Lung (tissue), 12 donors: ENCODE measurements around the gene POMT2. TPM values are rescaled to one million over a fixed set of nuclear protein-coding genes. Genes with fewer than 3 reads are reported as not detected.

Source experiments
- ATAC-seq: fragments of 200-7000 bp; cut with Tn5 transposase; one replicate; pipeline ENCODE4 v1.9.1; 2020; ENCODE audit warnings: moderate number of reproducible peaks; ENCODE audit not compliant: insufficient read depth, low FRiP score
- DNase-seq, 3 donors: peaks; one replicate each; pipeline ENCODE4 v3.0.0-alpha.2; 2013 to 2017
- H3K27ac ChIP-seq, 2 donors: one replicate each; pipeline ENCODE4 v1.5.1; 2013; ENCODE audit warnings: mild to moderate bottlenecking in 2 of 2, moderate library complexity in 2 of 2, control low read depth in 1 of 2, inconsistent platforms in 1 of 2, low read depth in 1 of 2, low read length in 1 of 2
- H3K27me3 ChIP-seq, 3 donors: one replicate each; pipeline ENCODE4 v1.5.1; 2013; ENCODE audit warnings: low read length in 2 of 3; ENCODE audit not compliant: control insufficient read depth in 3 of 3, insufficient read depth in 3 of 3
- H3K36me3 ChIP-seq, 4 donors: one replicate each; pipeline ENCODE4 v1.5.1; 2013; ENCODE audit warnings: low read length in 4 of 4, mild to moderate bottlenecking in 1 of 4, moderate library complexity in 1 of 4; ENCODE audit not compliant: control insufficient read depth in 4 of 4, insufficient read depth in 4 of 4
- H3K4me1 ChIP-seq, 5 donors: one replicate each; pipeline ENCODE4 v1.5.1; 2013; ENCODE audit warnings: low read length in 5 of 5, mild to moderate bottlenecking in 2 of 5, moderate library complexity in 1 of 5; ENCODE audit not compliant: control insufficient read depth in 5 of 5, insufficient read depth in 5 of 5
- H3K4me3 ChIP-seq: one replicate; pipeline ENCODE4 v1.5.1; 2013; ENCODE audit warnings: mild to moderate bottlenecking, control low read depth, moderate library complexity
- H3K9ac ChIP-seq, 2 donors: one replicate each; pipeline ENCODE4 v1.5.1; 2013; ENCODE audit warnings: low read length in 2 of 2, control low read depth in 1 of 2; ENCODE audit not compliant: insufficient read depth in 1 of 2
- H3K9me3 ChIP-seq, 4 donors: one replicate each; pipeline ENCODE4 v1.5.1; 2013; ENCODE audit warnings: low read length in 3 of 4, mild to moderate bottlenecking in 1 of 4, moderate library complexity in 1 of 4; ENCODE audit not compliant: control insufficient read depth in 4 of 4, insufficient read depth in 3 of 4
- WGBS, 2 donors: extraction: QIAGEN DNeasy Blood & Tissue Kit; methylation state at CpG; one replicate each; pipeline ENCODE4 v1.1.7; 2013; 5-methylcytosine and 5-hydroxymethylcytosine counted together
- polyA plus RNA-seq, 2 donors: library from polyadenylated mRNA; stranded (reverse); fragments of 200-250 nt; gene quantifications; one replicate each; pipeline ENCODE4 v1.2.1, GENCODE V29; 2013
- total RNA-seq, 2 donors: library from RNA; depleted of rRNA in 1 of 2; stranded (reverse); fragments of >200 nt in 1 of 2; gene quantifications; one replicate each; pipeline ENCODE4 v1.2.1, GENCODE V29; 2014 to 2021
- TF ChIP-seq, protein P1 (sequence below): IDR thresholded peaks from 2 replicates; pipeline ENCODE4 v1.5.1; 2012; ENCODE audit warnings: mild to moderate bottlenecking; ENCODE audit errors: control extremely low read depth, extremely low read depth
- donor health status: control.
- donor health status: control.
- donor health status: Bipolar disorder and iron deficiency.
- donor health status: healthy.
- donor health status: DM: yes; HTN: yes; CAD: no.

The POMT2 gene
- total and polyA plus RNA-seq, 4 donors: 10.0 to 43.1 (median 14.2) TPM

DNA sequence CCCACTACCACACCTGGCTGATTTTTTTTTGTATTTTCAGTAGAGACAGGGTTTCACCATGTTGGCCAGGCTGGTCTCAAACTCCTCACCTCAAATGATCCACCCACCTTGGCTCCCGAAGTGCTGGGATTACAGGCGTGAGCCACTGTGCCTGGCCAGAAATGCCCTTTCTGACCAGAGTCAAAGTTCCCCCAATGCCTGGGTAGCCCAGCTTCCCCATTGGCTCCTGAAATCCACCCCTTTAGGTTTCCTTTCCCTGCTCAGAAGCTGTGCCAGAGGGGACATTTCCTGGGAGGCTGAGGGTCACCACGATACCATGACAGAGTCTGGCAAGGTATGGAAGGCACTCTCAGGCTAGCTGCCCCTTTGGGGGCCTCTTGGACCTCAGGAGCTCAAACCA, 3.6 kb upstream of the POMT2 start:
- Histone ChIP-seq H3K4me1 (peaks cover 0 to 16% (median 6%) of the 10 kb centered on the region in 5 donors), H3K27me3 (no peaks in the 10 kb centered on the region), H3K36me3 (peaks cover 0 to 2% (median under 1%) of the 10 kb centered on the region in 4 donors), H3K9me3 (no peaks in the 10 kb centered on the region), H3K27ac (no peak overlapping the region), H3K9ac (no peak overlapping the region), H3K4me3 (no peak overlapping the region)
- TF ChIP-seq, protein P1, sequence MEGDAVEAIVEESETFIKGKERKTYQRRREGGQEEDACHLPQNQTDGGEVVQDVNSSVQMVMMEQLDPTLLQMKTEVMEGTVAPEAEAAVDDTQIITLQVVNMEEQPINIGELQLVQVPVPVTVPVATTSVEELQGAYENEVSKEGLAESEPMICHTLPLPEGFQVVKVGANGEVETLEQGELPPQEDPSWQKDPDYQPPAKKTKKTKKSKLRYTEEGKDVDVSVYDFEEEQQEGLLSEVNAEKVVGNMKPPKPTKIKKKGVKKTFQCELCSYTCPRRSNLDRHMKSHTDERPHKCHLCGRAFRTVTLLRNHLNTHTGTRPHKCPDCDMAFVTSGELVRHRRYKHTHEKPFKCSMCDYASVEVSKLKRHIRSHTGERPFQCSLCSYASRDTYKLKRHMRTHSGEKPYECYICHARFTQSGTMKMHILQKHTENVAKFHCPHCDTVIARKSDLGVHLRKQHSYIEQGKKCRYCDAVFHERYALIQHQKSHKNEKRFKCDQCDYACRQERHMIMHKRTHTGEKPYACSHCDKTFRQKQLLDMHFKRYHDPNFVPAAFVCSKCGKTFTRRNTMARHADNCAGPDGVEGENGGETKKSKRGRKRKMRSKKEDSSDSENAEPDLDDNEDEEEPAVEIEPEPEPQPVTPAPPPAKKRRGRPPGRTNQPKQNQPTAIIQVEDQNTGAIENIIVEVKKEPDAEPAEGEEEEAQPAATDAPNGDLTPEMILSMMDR: no peak
- ATAC-seq (no peak), DNase-seq (no peak)
- WGBS, 2 donors: 96 to 97% methylated on average over 3 of the region's 3 CpGs

DNA sequence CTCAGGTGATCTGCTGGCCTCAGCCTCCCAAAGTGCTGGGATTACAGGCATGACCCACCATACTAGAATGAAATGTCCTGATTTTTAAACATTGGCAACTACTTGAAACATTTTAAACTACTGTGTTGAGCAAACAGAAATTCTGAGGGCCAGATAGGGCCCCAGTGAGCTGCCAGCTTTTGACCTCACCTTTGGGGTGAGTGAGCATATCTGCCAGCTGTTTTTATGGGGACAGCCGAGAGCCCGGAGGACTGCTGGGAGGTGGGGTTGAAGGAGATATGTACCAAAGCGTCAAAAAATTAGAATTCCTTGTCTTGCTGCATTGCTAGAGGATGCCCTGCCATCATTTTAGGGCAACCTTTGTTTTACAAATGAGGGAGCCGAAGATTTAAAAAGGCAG, 2.9 kb upstream of the POMT2 start:
- Histone ChIP-seq H3K4me1 (peaks cover 0 to 20% (median 7%) of the 10 kb centered on the region in 5 donors), H3K27me3 (no peaks in the 10 kb centered on the region), H3K4me3 (no peak overlapping the region), H3K9ac (no peak overlapping the region), H3K36me3 (peaks cover 0 to 2% (median under 1%) of the 10 kb centered on the region in 4 donors), H3K9me3 (no peaks in the 10 kb centered on the region), H3K27ac (no peak overlapping the region)
- TF ChIP-seq, protein P1: no peak
- 97% methylated on average over 4 of the region's 4 CpGs for WGBS, 2 donors
- no peak for DNase-seq
- no peak for ATAC-seq

DNA sequence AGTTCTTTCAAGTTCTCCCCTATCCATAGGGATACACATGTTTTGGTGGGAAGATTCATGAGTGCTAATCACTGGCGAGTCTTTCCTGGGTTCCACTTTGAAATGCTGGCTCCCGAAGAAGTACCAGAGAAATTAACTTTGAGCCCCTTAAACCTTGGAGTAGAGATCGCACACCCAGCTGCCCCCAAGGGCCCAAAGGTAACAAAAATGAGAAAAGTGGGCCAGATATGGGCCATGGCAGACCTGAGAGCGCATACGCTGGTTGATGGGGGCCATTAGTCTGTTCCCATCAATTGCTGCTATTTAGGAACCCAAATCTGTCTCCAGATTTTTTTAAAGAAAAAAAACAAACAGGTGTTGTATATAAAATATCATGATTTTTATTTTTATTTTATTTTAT, 2.3 kb upstream of the POMT2 start:
- DNase-seq: no peak
- peaks cover 0 to 20% (median 7%) of the 10 kb centered on the region in 5 donors for H3K4me1 ChIP-seq
- 98% methylated on average over 5 of the region's 5 CpGs for WGBS, 2 donors

More for the DNA sequence above, 2.3 kb upstream of the POMT2 start:
- Histone ChIP-seq H3K36me3 (peaks cover 0 to 2% (median under 1%) of the 10 kb centered on the region in 4 donors), H3K9me3 (no peaks in the 10 kb centered on the region), H3K4me3 (no peak overlapping the region), H3K9ac (no peak overlapping the region), H3K27ac (no peak overlapping the region), H3K27me3 (no peaks in the 10 kb centered on the region)
- TF ChIP-seq, protein P1: no peak
- no peak for ATAC-seq
